ENCODE results near the gene ADAMTSL2. TPM values are rescaled to one million over a fixed set of nuclear protein-coding genes. Genes with fewer than 3 reads are reported as not detected.

Gene ADAMTSL2
- total RNA-seq, 2 experiments from 2014 or later, result not detected

- DNase-seq, result no peak
- no peak for ATAC-seq
- CTCF ChIA-PET, result no interaction called here
- H3K4me1 Mint-ChIP-seq, result no peaks in the 10 kb centered on the region
- H3K27me3 Mint-ChIP-seq, result peaks cover 41% of the 10 kb centered on the region
- H3K9me3 Mint-ChIP-seq (ENCODE audit: low read depth), result peaks cover 3% of the 10 kb centered on the region
- no peaks in the 10 kb centered on the region for H3K36me3 Mint-ChIP-seq
- H3K27ac Mint-ChIP-seq, result no peak overlapping the region
- no peak overlapping the region for H3K4me3 Mint-ChIP-seq
Measured at GRCh38 chr9:133585481-133586351, 51.2 kb downstream of the ADAMTSL2 start.

GRCh38 chr9:133587051-133587450 is 52.5 kb downstream of the ADAMTSL2 start:
- H3K36me3 Mint-ChIP-seq, result no peaks in the 10 kb centered on the region
- no peaks in the 10 kb centered on the region for H3K4me1 Mint-ChIP-seq
- CTCF ChIA-PET, result no interaction called here
- no peak overlapping the region for H3K4me3 Mint-ChIP-seq
- H3K27me3 Mint-ChIP-seq, result peaks cover 28% of the 10 kb centered on the region
- ATAC-seq (no peak), DNase-seq (no peak)
- peaks cover 3% of the 10 kb centered on the region for H3K9me3 Mint-ChIP-seq (ENCODE audit: low read depth)
- no peak overlapping the region for H3K27ac Mint-ChIP-seq

- H3K27ac Mint-ChIP-seq, result no peak overlapping the region
- no peaks in the 10 kb centered on the region for H3K36me3 Mint-ChIP-seq
- H3K9me3 Mint-ChIP-seq (ENCODE audit: low read depth), result peaks cover 3% of the 10 kb centered on the region
- DNase-seq, result no peak
- H3K27me3 Mint-ChIP-seq, result peaks cover 27% of the 10 kb centered on the region
- no peak overlapping the region for H3K4me3 Mint-ChIP-seq
- H3K4me1 Mint-ChIP-seq, result no peaks in the 10 kb centered on the region
- CTCF ChIA-PET, result no interaction called here
- no peak for ATAC-seq
Measured at GRCh38 chr9:133587466-133587865, 53.0 kb downstream of the ADAMTSL2 start.

DNA sequence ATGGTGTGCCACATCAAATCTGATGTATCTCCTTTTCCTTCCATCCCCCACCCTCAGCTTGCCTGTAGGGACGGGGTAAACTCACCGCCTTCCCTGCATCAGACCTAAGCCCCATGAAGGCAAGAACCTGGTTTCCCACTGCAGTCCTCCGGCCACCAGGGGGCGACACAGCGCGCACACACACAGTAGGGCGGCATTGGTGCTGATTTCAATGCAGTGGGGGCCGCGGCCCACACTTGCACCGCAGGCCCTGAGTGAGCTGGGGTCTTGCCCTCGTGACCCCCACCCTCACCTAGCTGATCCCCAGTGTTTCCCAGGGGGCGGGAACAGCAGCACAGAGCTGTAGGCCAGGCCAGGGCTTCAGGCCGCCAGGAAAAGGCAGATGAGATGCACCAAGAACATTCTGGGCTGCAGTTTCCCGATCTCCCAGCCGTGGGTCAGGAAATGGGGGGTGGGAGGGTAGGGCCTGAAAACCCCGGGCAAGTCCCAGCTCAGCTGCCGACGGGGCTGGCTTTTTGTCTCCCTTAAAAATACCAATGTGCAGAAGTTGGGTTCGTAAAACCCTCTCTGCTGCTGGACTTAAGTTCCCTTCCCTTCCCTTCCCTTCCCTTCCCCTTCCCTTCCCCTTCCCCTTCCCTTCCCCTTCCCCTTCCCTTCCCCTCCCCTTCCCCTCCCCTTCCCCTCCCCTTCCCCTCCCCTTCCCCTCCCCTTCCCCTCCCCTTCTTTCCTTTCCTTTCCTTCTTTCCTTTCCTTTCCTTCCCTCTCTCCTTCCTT is 55.1 kb downstream of the ADAMTSL2 start:
- Mint-ChIP-seq H3K9me3 (ENCODE audit: low read depth) (peaks cover 3% of the 10 kb centered on the region), H3K4me1 (no peaks in the 10 kb centered on the region), H3K36me3 (no peaks in the 10 kb centered on the region), H3K27me3 (peaks cover 18% of the 10 kb centered on the region), H3K27ac (no peak overlapping the region), H3K4me3 (no peak overlapping the region)
- CTCF ChIA-PET, result interaction anchor here (0.7 to 1.7 kb wide), 5 partner anchors 13 to 153 kb away, joined by 3 to 7 read pairs (median 3); no protein-coding TSS in a partner anchor
- ATAC-seq, result no peak
- peak; percentile 45 for DNase-seq

DNA sequence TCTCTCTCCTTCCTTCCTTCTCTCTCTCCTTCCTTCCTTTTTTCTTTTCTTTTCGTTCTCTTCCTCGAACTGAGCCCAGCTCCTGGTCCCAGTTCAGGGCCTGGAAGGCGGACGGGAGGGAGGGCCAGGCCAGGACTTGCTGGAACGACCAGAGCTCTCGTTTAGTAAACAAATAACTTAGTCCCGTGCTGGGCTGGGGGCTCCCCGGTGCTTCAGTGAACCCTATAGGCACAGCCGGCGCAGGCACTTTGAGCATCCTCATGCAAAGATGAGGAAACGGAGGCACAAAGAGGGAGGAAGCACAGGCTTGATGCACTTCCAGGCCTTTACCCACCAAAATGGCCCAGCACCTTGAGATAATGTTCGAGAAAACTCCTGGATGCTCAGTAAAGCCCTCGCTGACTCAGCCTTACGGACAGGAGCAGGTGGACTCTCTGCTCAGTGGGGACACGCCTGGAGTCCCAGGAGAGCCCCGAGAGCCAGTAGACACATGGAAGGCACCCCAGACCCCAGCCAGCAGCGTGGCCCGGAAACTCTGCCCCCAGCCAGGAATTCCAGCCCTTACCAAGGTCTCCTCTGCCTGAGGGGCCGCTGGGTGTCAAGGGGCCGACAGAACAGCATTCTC is 55.8 kb downstream of the ADAMTSL2 start:
- H3K4me1 Mint-ChIP-seq, result no peaks in the 10 kb centered on the region
- no peak overlapping the region for H3K4me3 Mint-ChIP-seq
- CTCF ChIA-PET, result interaction anchor here (0.7 to 1.7 kb wide), 5 partner anchors 12 to 152 kb away, joined by 3 to 7 read pairs (median 3); no protein-coding TSS in a partner anchor
- H3K36me3 Mint-ChIP-seq, result no peaks in the 10 kb centered on the region
- DNase-seq (no peak), ATAC-seq (no peak)
- peaks cover 12% of the 10 kb centered on the region for H3K27me3 Mint-ChIP-seq
- no peak overlapping the region for H3K27ac Mint-ChIP-seq
- peaks cover 3% of the 10 kb centered on the region for H3K9me3 Mint-ChIP-seq (ENCODE audit: low read depth)

- H3K27me3 Mint-ChIP-seq, result peaks cover 3% of the 10 kb centered on the region
- no peaks in the 10 kb centered on the region for H3K36me3 Mint-ChIP-seq
- H3K9me3 Mint-ChIP-seq (ENCODE audit: low read depth), result peaks cover 3% of the 10 kb centered on the region
- CTCF ChIA-PET, result interaction anchor here (1.7 kb wide), 1 partner anchor 151 kb away, joined by 7 read pairs; no protein-coding TSS in a partner anchor
- H3K4me3 Mint-ChIP-seq, result no peak overlapping the region
- H3K27ac Mint-ChIP-seq, result no peak overlapping the region
- DNase-seq (no peak), ATAC-seq (no peak)
- H3K4me1 Mint-ChIP-seq, result no peaks in the 10 kb centered on the region
Measured at GRCh38 chr9:133591116-133591910, 56.8 kb downstream of the ADAMTSL2 start.

DNA sequence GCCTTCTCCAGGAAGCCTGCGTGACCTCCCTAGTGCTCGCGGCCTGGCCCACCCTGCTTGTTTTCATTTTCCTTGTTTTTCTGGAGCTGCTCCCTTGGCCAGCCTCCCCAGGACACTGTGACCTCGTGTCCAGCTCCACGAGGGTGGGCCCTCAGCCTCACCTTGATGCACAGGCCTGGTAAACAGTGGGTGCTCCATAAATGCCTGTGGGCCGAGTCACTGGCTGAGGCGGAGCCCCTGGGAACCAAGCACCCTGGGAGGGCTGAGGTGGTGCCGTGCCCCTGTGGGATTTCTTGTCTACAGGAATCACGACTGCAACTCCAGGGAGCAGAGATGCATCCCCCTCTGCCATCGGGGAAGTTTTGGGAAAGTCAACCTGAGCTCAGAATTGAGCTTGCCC is 57.5 kb downstream of the ADAMTSL2 start:
- DNase-seq, result no peak
- CTCF ChIA-PET, result no interaction called here
- peaks cover 1% of the 10 kb centered on the region for H3K36me3 Mint-ChIP-seq
- H3K4me1 Mint-ChIP-seq, result no peaks in the 10 kb centered on the region
- no peaks in the 10 kb centered on the region for H3K27me3 Mint-ChIP-seq
- H3K4me3 Mint-ChIP-seq, result no peak overlapping the region
- ATAC-seq, result no peak
- peaks cover 5% of the 10 kb centered on the region for H3K9me3 Mint-ChIP-seq (ENCODE audit: low read depth)
- H3K27ac Mint-ChIP-seq, result no peak overlapping the region

DNA sequence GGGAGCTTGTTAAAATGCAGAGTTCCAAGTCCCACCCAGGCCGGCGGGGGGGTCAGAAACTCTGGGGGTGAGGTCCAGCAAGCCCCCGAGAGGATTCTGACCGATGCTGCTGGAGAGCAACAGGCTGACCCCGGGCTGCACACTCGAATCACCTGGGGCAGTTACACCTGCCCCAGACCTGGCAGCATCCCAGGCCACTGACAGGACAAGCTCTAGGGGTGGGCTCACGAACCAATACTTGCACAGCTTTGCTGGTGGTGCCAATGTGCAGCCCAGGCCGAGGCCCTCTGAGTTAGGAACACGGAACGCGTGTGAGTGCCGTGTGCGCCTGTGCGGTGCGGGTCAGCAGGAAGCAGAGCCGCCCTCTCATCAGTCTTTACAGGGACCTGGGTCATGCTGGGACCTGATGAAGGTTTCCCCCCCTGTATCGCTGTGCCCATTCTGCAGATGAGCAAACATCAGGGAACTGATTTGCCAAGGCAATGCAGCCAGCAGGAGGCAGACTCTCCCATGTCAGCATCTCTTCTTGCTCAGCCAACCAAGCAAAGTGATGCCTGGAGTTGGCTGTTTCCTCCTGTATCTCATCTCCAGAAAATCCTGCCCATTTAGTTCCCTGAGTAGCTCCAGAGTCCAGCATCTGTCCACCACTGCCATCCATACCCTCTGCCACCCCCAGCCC is 58.4 kb downstream of the ADAMTSL2 start:
- ATAC-seq, result no peak
- no peaks in the 10 kb centered on the region for H3K27me3 Mint-ChIP-seq
- no peak overlapping the region for H3K27ac Mint-ChIP-seq
- no peaks in the 10 kb centered on the region for H3K4me1 Mint-ChIP-seq
- H3K9me3 Mint-ChIP-seq (ENCODE audit: low read depth), result peaks cover 13% of the 10 kb centered on the region
- no peak overlapping the region for H3K4me3 Mint-ChIP-seq
- H3K36me3 Mint-ChIP-seq, result peaks cover 6% of the 10 kb centered on the region
- DNase-seq, result no peak
- CTCF ChIA-PET, result interaction anchor here (0.7 to 1.3 kb wide), 3 partner anchors 17 to 123 kb away, joined by 3 read pairs; no protein-coding TSS in a partner anchor

- no peak for DNase-seq
- Mint-ChIP-seq H3K9me3 (ENCODE audit: low read depth) (peaks cover 9% of the 10 kb centered on the region), H3K4me3 (no peak overlapping the region), H3K27ac (no peak overlapping the region), H3K27me3 (no peaks in the 10 kb centered on the region), H3K36me3 (peaks cover 6% of the 10 kb centered on the region), H3K4me1 (no peaks in the 10 kb centered on the region)
- CTCF ChIA-PET, result interaction anchor here (0.7 to 1.3 kb wide), 4 partner anchors 12 to 122 kb away, joined by 3 read pairs; no protein-coding TSS in a partner anchor
- no peak for ATAC-seq
Measured at GRCh38 chr9:133593587-133594253, 59.2 kb downstream of the ADAMTSL2 start.

GRCh38 chr9:133594310-133594709 is 59.8 kb downstream of the ADAMTSL2 start:
- ATAC-seq, result no peak
- no peak for DNase-seq
- CTCF ChIA-PET, result interaction anchor here (0.8 kb wide), 1 partner anchor 13 kb away, joined by 3 read pairs; no protein-coding TSS in a partner anchor
- Mint-ChIP-seq H3K4me3 (no peak overlapping the region), H3K27ac (no peak overlapping the region), H3K36me3 (peaks cover 6% of the 10 kb centered on the region), H3K4me1 (no peaks in the 10 kb centered on the region), H3K27me3 (no peaks in the 10 kb centered on the region), H3K9me3 (ENCODE audit: low read depth) (peaks cover 9% of the 10 kb centered on the region)

DNA sequence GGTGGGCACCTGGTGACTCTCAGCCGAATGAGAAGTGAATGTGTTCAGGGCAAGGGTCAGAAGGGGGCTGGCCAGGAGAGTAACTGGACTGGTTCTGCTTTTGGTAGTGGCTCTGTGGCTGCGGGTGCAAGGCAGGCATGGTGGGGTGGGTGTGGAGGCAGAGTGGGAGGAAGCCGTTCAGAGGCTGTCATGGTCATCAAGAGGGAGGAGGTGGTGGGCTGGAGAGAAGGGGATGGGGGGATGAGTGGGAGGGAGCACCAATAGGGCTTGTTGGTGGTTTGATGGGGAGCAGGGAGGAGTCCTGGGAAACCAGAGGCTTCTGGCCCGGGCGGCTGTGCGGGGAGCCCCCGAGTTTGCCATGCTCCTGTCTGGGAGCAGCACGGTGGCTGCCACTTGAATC is 61.4 kb downstream of the ADAMTSL2 start:
- Mint-ChIP-seq H3K9me3 (ENCODE audit: low read depth) (peaks cover 9% of the 10 kb centered on the region), H3K27me3 (no peaks in the 10 kb centered on the region), H3K4me3 (no peak overlapping the region), H3K27ac (no peak overlapping the region), H3K36me3 (peaks cover 6% of the 10 kb centered on the region), H3K4me1 (no peaks in the 10 kb centered on the region)
- ATAC-seq, result no peak
- CTCF ChIA-PET, result no interaction called here
- DNase-seq, result no peak

Measured in activated CD8-positive, alpha-beta memory T cell treated with anti-CD3 and anti-CD28 coated beads, Interleukin-2, amount 10 ng/mL, durations not matched to agents 7 days and 5 days (primary cell).